Retina (tissue), 1 donor: ENCODE measurements around the gene NPTX2.
"Not testable (repeated sequence)": the region's sequence is repeated elsewhere in the genome, so short reads cannot be mapped to it uniquely, and the experiment has no call there.

Experiments
- DNase-seq: peaks from one replicate; pipeline ENCODE4 v3.0.0-alpha.2; 2016

The NPTX2 gene

GRCh38 chr7:98617051-98617959 is at the start of gene NPTX2:
NPTX2 (plus strand) TSS chr7:98617285; CDS start chr7:98617462, 177 bp downstream.
- DNase-seq = peak; percentile 91

- no peak for DNase-seq
These were observed 49.1 kb upstream of the NPTX2 start for GRCh38 chr7:98567991-98568390.

- DNase-seq = no peak
These were observed 48.2 kb upstream of the NPTX2 start for GRCh38 chr7:98568891-98569290.

GRCh38 chr7:98569691-98570337 is 47.3 kb upstream of the NPTX2 start:
- DNase-seq = no peak

- DNase-seq = no peak
These were observed 46.1 kb upstream of the NPTX2 start for GRCh38 chr7:98571006-98571405.

GRCh38 chr7:98571986-98572385 is 45.1 kb upstream of the NPTX2 start:
- DNase-seq = no peak

- not testable (repeated sequence) for DNase-seq
These were observed 44.4 kb upstream of the NPTX2 start for GRCh38 chr7:98572716-98573115.

- DNase-seq = no peak
These were observed 43.3 kb upstream of the NPTX2 start for GRCh38 chr7:98573816-98574215.

GRCh38 chr7:98575878-98576277 is 41.2 kb upstream of the NPTX2 start:
- DNase-seq = no peak

- no peak for DNase-seq
These were observed 32.3 kb upstream of the NPTX2 start for GRCh38 chr7:98584830-98585229.

GRCh38 chr7:98591926-98592325 is 25.2 kb upstream of the NPTX2 start:
- DNase-seq = no peak

- DNase-seq = no peak
These were observed 22.7 kb upstream of the NPTX2 start for GRCh38 chr7:98594348-98594747.

- no peak for DNase-seq
These were observed 22.3 kb upstream of the NPTX2 start for GRCh38 chr7:98594787-98595186.

GRCh38 chr7:98598846-98599615 is 18.1 kb upstream of the NPTX2 start:
- no peak for DNase-seq

GRCh38 chr7:98599886-98600285 is 17.2 kb upstream of the NPTX2 start:
- no peak for DNase-seq

GRCh38 chr7:98602755-98603398 is 14.2 kb upstream of the NPTX2 start:
- DNase-seq = no peak

GRCh38 chr7:98603399-98603788 is 13.7 kb upstream of the NPTX2 start:
- DNase-seq = no peak

- peak; percentile 48 for DNase-seq
These were observed 3.3 kb upstream of the NPTX2 start for GRCh38 chr7:98613601-98614425.

- no peak for DNase-seq
These were observed 569 bp upstream of the NPTX2 start for GRCh38 chr7:98616381-98617050.

- DNase-seq = peak; percentile 64
These were observed 904 bp downstream of the NPTX2 start for GRCh38 chr7:98617960-98618418.

- no peak for DNase-seq
These were observed 1.7 kb downstream of the NPTX2 start for GRCh38 chr7:98618786-98619185.
